ENCODE measurements around the gene LCE2C.

The LCE2C gene

GRCh38 chr1:152656459-152656858 is 18.6 kb upstream of the LCE2C start:
- Histone ChIP-seq H2AK5ac (ENCODE audit: low read length) (no peak overlapping the region), H4K91ac (ENCODE audit: low read depth, low read length) (no peak overlapping the region), H3K27me3 (ENCODE audit: insufficient read depth, low read length) (no peaks in the 10 kb centered on the region), H3K9me3 (ENCODE audit: insufficient read depth, low read depth, low read length) (peaks cover 12% of the 10 kb centered on the region), H4K12ac (ENCODE audit: low read depth, low read length) (no peak overlapping the region), H2BK120ac (ENCODE audit: insufficient read depth, low read length, poor library complexity) (no peak overlapping the region), H3K4me3 (ENCODE audit: low read depth, low read length) (no peak overlapping the region), H3K9ac (ENCODE audit: low read length) (no peak overlapping the region), H3K14ac (ENCODE audit: low read length) (no peak overlapping the region), H3K79me1 (ENCODE audit: low read length) (no peaks in the 10 kb centered on the region), H2AFZ (ENCODE audit: insufficient read depth, low read length, poor library complexity) (no peak overlapping the region), H2BK12ac (ENCODE audit: low read length) (no peak overlapping the region), H3K4me2 (ENCODE audit: low read length) (no peak overlapping the region), H2BK5ac (ENCODE audit: low read depth, low read length, poor library complexity) (no peak overlapping the region), H4K8ac (ENCODE audit: low read depth, low read length) (no peak overlapping the region), H3K36me3 (ENCODE audit: control insufficient read depth in 1 of 2, insufficient read depth in 2 of 2, low read length in 2 of 2) (no peaks in the 10 kb centered on the region), H3K18ac (ENCODE audit: low read length) (no peak overlapping the region), H3K4me1 (ENCODE audit: control insufficient read depth in 1 of 2, insufficient read depth in 2 of 2, low read length in 2 of 2) (no peaks in the 10 kb centered on the region), H3K79me2 (ENCODE audit: control insufficient read depth, insufficient read depth, low read length, poor library complexity) (no peaks in the 10 kb centered on the region), H3K4ac (ENCODE audit: low read depth, low read length) (no peak overlapping the region), H3K27ac (ENCODE audit: low read depth, low read length) (no peak overlapping the region), H3K23ac (ENCODE audit: low read length) (no peak overlapping the region)
- peak in 1 of 2 donors; percentile 63 for DNase-seq
- WGBS (ENCODE audit: extremely low coverage, insufficient coverage, insufficient read length) = no CpG with 5 or more reads among the region's 2 CpGs

GRCh38 chr1:152657677-152658076 is 17.4 kb upstream of the LCE2C start:
- Histone ChIP-seq H3K9ac (ENCODE audit: low read length) (no peak overlapping the region), H4K12ac (ENCODE audit: low read depth, low read length) (no peak overlapping the region), H3K36me3 (ENCODE audit: control insufficient read depth in 1 of 2, insufficient read depth in 2 of 2, low read length in 2 of 2) (no peaks in the 10 kb centered on the region), H3K14ac (ENCODE audit: low read length) (no peak overlapping the region), H3K27ac (ENCODE audit: low read depth, low read length) (no peak overlapping the region), H2AK5ac (ENCODE audit: low read length) (no peak overlapping the region), H3K4me3 (ENCODE audit: low read depth, low read length) (no peak overlapping the region), H3K18ac (ENCODE audit: low read length) (no peak overlapping the region), H3K79me1 (ENCODE audit: low read length) (no peaks in the 10 kb centered on the region), H4K91ac (ENCODE audit: low read depth, low read length) (no peak overlapping the region), H3K23ac (ENCODE audit: low read length) (no peak overlapping the region), H3K9me3 (ENCODE audit: insufficient read depth, low read depth, low read length) (peaks cover 9% of the 10 kb centered on the region), H3K4me2 (ENCODE audit: low read length) (no peak overlapping the region), H3K4ac (ENCODE audit: low read depth, low read length) (no peak overlapping the region), H2BK120ac (ENCODE audit: insufficient read depth, low read length, poor library complexity) (no peak overlapping the region), H2AFZ (ENCODE audit: insufficient read depth, low read length, poor library complexity) (no peak overlapping the region), H2BK12ac (ENCODE audit: low read length) (no peak overlapping the region), H3K27me3 (ENCODE audit: insufficient read depth, low read length) (no peaks in the 10 kb centered on the region), H2BK5ac (ENCODE audit: low read depth, low read length, poor library complexity) (no peak overlapping the region), H4K8ac (ENCODE audit: low read depth, low read length) (no peak overlapping the region), H3K79me2 (ENCODE audit: control insufficient read depth, insufficient read depth, low read length, poor library complexity) (no peaks in the 10 kb centered on the region), H3K4me1 (ENCODE audit: control insufficient read depth in 1 of 2, insufficient read depth in 2 of 2, low read length in 2 of 2) (no peaks in the 10 kb centered on the region)
- no CpG with 5 or more reads among the region's 4 CpGs for WGBS (ENCODE audit: extremely low coverage, insufficient coverage, insufficient read length)
- DNase-seq = no peak

GRCh38 chr1:152658649-152659048 is 16.4 kb upstream of the LCE2C start:
- no peak overlapping the region for H4K8ac ChIP-seq (ENCODE audit: low read depth, low read length)
- H3K79me1 ChIP-seq (ENCODE audit: low read length) = no peaks in the 10 kb centered on the region
- H2AFZ ChIP-seq (ENCODE audit: insufficient read depth, low read length, poor library complexity) = no peak overlapping the region
- no peak overlapping the region for H3K4me3 ChIP-seq (ENCODE audit: low read depth, low read length)
- H3K18ac ChIP-seq (ENCODE audit: low read length) = no peak overlapping the region
- H3K23ac ChIP-seq (ENCODE audit: low read length) = no peak overlapping the region
- H3K4me1 ChIP-seq (ENCODE audit: control insufficient read depth in 1 of 2, insufficient read depth in 2 of 2, low read length in 2 of 2) = no peaks in the 10 kb centered on the region
- no peak overlapping the region for H3K4ac ChIP-seq (ENCODE audit: low read depth, low read length)
- no CpG with 5 or more reads among the region's 3 CpGs for WGBS (ENCODE audit: extremely low coverage, insufficient coverage, insufficient read length)
- no peak overlapping the region for H3K9ac ChIP-seq (ENCODE audit: low read length)
- H3K27me3 ChIP-seq (ENCODE audit: insufficient read depth, low read length) = no peaks in the 10 kb centered on the region
- H2BK120ac ChIP-seq (ENCODE audit: insufficient read depth, low read length, poor library complexity) = no peak overlapping the region
- no peak overlapping the region for H4K12ac ChIP-seq (ENCODE audit: low read depth, low read length)
- no peak overlapping the region for H2BK5ac ChIP-seq (ENCODE audit: low read depth, low read length, poor library complexity)
- H3K27ac ChIP-seq (ENCODE audit: low read depth, low read length) = no peak overlapping the region
- H3K36me3 ChIP-seq (ENCODE audit: control insufficient read depth in 1 of 2, insufficient read depth in 2 of 2, low read length in 2 of 2) = no peaks in the 10 kb centered on the region
- no peak overlapping the region for H4K91ac ChIP-seq (ENCODE audit: low read depth, low read length)
- no peak for DNase-seq
- H2AK5ac ChIP-seq (ENCODE audit: low read length) = no peak overlapping the region
- H3K9me3 ChIP-seq (ENCODE audit: insufficient read depth, low read depth, low read length) = peaks cover 19% of the 10 kb centered on the region
- no peak overlapping the region for H2BK12ac ChIP-seq (ENCODE audit: low read length)
- no peak overlapping the region for H3K14ac ChIP-seq (ENCODE audit: low read length)
- H3K79me2 ChIP-seq (ENCODE audit: control insufficient read depth, insufficient read depth, low read length, poor library complexity) = no peaks in the 10 kb centered on the region
- no peak overlapping the region for H3K4me2 ChIP-seq (ENCODE audit: low read length)

GRCh38 chr1:152663098-152663497 is 12.0 kb upstream of the LCE2C start, which contains the start of gene LCE2D:
Gene LCE2D (plus strand): TSS chr1:152663380. CDS start chr1:152664106, 726 bp downstream.
- no peak within 1 kb of the TSS for H2AFZ ChIP-seq (ENCODE audit: insufficient read depth, low read length, poor library complexity)
- H3K79me2 ChIP-seq (ENCODE audit: control insufficient read depth, insufficient read depth, low read length, poor library complexity) = no peaks in the 10 kb centered on the region
- H3K27ac ChIP-seq (ENCODE audit: low read depth, low read length) = no peak within 1 kb of the TSS
- WGBS (ENCODE audit: extremely low coverage, insufficient coverage, insufficient read length) = no CpG with 5 or more reads among the region's 3 CpGs
- H3K23ac ChIP-seq (ENCODE audit: low read length) = no peak within 1 kb of the TSS
- no peak within 1 kb of the TSS for H4K8ac ChIP-seq (ENCODE audit: low read depth, low read length)
- H2BK12ac ChIP-seq (ENCODE audit: low read length) = no peak within 1 kb of the TSS
- H4K91ac ChIP-seq (ENCODE audit: low read depth, low read length) = no peak within 1 kb of the TSS
- H2AK5ac ChIP-seq (ENCODE audit: low read length) = no peak within 1 kb of the TSS
- H2BK5ac ChIP-seq (ENCODE audit: low read depth, low read length, poor library complexity) = no peak within 1 kb of the TSS
- no peaks in the 10 kb centered on the region for H3K27me3 ChIP-seq (ENCODE audit: insufficient read depth, low read length)
- peaks cover 26% of the 10 kb centered on the region for H3K9me3 ChIP-seq (ENCODE audit: insufficient read depth, low read depth, low read length)
- H3K18ac ChIP-seq (ENCODE audit: low read length) = no peak within 1 kb of the TSS
- H3K4ac ChIP-seq (ENCODE audit: low read depth, low read length) = no peak within 1 kb of the TSS
- no peak within 1 kb of the TSS for H3K4me2 ChIP-seq (ENCODE audit: low read length)
- no peak within 1 kb of the TSS for H2BK120ac ChIP-seq (ENCODE audit: insufficient read depth, low read length, poor library complexity)
- H3K14ac ChIP-seq (ENCODE audit: low read length) = no peak within 1 kb of the TSS
- peak in 1 of 2 donors; percentile 36 for DNase-seq
- H4K12ac ChIP-seq (ENCODE audit: low read depth, low read length) = no peak within 1 kb of the TSS
- H3K9ac ChIP-seq (ENCODE audit: low read length) = no peak within 1 kb of the TSS
- H3K36me3 ChIP-seq (ENCODE audit: control insufficient read depth in 1 of 2, insufficient read depth in 2 of 2, low read length in 2 of 2) = no peaks in the 10 kb centered on the region
- H3K79me1 ChIP-seq (ENCODE audit: low read length) = no peaks in the 10 kb centered on the region
- H3K4me3 ChIP-seq (ENCODE audit: low read depth, low read length) = no peak within 1 kb of the TSS
- no peaks in the 10 kb centered on the region for H3K4me1 ChIP-seq (ENCODE audit: control insufficient read depth in 1 of 2, insufficient read depth in 2 of 2, low read length in 2 of 2)
